ENCODE data around the gene SDHAF3. TPM values are rescaled to one million over a fixed set of nuclear protein-coding genes. Genes with fewer than 3 reads are reported as not detected.
A peak's percentile ranks its signal among the peaks of the same experiment; 100 is the strongest.
"Not testable (repeated sequence)": the region's sequence is repeated elsewhere in the genome, so short reads cannot be mapped to it uniquely, and the experiment has no call there.

Gene SDHAF3
- total RNA-seq, 1 donor from 2014 or later = 7.2 TPM

DNA sequence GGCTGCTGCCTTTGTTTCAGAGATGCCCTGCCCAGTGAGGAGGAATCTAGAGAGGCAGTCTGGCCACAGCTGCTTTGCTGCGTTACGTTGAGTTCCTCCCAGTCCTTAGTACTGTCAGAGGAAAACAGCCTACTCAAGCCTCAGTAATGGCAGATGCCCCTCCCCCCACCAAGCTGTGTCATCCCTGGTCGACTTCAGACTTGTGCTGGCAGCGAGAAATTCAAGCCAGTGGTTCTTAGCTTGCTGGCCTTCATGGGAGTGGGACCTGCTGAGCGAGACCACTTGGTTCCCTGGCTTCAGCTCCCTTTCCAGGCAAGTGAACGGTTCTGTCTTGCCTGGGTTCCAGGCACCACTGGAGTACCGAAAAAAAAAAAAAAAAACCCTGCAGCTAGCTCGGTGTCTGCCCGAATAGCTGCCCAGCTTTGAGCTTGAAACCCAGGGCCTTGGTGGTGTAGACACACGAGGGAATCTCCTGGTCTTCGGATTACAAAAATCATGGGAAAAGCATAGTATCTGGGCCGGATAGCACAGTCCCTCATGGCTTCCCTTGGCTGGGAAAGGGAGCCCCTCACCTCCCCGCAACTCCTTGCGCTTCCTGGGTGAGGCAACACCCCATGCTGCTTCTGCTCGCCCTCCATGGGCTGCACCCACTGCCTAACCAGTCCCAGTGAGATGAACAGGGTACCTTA lies 9.1 kb downstream of the SDHAF3 start:
- no peak for DNase-seq

DNA sequence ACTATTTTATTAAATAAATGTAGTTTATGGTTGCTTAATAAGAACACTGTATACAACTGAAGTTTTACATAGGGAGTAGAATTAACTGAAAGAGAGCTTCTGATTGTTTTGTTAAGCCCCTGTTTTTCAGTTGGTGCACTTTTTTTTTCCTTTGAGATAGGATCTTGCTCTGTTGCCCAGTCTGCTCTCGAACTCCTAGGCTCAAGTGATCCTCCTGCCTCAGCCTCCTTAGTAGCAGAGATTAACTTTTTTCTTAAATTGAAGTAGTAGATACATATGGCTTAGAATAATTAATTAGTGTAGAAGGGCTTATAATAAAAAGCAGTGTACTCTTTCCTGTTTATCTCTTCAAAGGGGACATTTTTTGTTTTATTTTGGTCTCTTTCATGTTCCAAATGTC lies 11.2 kb downstream of the SDHAF3 start:
- no peak for DNase-seq

DNA sequence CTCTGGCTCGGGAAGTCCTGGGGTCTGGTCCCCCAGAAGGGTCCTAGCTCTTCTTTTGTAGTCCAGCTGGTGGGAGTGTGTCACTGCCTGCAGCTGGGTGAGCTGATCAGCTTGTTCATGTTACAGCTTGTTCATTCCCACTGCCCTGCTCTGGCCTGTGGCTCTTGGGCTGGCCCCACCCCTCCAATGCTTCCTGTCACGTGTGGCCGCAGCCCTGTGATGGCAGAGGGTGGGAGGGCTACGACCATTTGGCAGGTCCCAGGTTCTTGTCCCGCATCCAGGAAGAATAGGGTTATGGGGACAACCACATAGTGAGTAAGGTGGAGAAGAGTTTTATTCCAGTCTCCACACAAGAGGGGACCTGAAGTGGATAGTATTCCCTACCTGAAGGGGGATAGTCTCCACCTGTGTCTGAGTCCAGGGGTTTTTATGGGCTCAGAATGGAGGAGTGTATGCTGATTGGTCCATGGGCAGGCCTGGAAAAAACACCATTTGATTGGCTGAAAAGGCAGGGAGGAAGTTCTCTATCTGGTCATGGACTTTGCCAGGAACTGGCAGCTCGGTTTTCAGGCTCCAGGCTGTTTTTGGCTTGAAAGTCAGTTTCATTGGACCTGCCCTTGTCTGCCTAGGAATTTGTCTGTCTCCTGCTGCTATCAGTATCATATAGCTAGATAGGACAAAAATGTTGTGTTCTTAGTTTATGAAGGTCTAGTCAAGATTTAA lies 13.1 kb downstream of the SDHAF3 start:
- no peak for DNase-seq

DNA sequence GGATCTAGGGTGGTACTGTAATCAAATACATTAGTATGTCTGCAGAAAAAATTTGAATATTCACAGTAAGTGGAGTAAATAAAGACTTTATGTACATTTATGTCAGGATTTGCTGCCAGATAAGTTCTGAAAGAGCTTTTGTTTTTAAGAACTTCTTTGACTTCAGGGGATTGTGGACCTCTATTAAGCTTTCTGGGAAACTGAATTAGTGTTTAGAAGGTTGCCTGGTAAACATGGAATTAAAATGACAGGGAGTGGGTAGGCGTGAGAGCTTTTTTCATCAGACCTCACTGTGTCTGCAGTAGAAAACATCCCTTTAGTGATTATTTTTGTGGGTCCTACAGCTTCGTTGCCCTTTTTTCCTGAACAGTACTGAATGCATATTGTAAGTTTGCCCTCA lies 15.7 kb downstream of the SDHAF3 start:
- no peak for DNase-seq

DNA sequence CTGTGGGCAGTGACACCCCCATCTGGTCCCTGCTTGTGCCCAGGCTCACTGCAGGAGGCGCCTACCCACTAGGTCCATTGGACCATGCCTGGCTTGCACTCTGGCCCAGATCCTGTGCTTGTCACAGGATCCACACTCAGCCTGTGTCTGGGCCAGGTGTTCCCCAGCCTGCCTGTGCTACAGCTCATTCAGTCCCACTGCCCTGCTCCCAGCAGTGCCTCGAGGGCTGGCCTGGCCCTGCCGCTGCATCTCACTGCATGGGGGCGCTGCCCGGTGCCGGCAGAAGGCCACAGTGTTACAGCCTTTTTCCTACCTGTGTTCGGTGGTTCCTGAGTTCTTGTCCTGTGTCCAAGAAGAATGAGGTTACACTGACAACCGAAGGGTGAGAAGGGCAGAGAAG lies 21.3 kb downstream of the SDHAF3 start:
- no peak for DNase-seq

DNA sequence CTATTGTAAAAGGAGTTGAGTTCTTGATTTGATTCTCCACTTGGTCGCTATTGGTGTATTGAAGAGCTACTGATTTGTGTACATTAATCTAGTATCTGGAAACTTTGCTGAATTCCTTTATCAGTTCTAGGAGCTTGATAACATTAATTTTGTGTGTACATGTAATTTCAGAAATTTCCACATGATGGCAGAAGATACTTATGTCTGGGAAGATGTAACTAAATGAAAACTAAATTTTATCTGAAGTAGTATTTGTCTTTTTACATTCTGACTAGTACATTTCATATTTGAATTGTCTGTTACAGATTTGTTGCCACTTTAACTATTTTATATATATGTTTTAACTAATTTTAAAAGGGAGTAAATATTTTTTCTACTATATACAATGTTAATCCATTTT lies 27.6 kb downstream of the SDHAF3 start:
- peak; percentile 56 for DNase-seq

DNA sequence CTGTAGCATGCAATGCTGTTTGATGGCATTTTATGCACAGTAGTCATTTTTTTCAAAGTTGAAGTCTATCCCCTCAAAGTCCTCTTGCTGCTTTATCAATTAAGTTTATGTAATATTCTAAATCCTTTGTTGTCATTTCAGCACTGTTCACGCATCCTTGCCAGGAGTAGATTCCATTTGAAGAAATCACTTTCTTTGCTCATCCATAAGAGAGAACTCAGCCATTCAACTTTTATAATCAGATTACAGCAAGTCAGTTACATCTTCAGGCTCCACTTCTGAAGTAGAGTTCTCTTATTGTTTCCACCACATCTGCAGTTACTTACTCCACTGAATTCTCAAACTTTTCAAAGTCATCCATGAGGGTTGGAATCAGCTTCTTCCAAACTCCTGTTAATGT lies 32.3 kb downstream of the SDHAF3 start:
- DNase-seq = peak; percentile 2

DNA sequence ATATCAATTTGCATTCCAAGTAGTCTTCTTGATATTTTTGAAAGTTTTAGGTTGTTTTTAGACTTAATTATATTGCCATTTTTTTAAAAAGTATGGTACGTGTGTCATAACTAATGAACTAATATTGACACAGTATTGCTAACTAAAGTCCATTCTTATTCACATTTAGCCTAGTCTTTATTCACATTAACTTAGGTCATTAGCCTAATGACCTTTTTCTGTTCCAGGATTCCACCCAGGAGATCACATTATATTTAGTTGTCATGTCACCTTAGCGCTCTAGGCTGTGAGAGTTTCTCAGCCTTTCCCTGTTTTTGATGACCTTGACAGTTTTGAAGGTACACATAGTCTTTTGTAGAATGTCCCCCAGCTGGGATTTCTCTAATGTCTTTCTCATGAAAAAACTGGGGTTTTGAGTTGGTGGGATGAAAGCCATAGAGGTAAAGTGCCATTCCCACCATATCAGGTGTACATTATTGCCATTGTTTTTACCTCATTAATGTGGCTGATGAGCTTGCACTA lies 38.5 kb downstream of the SDHAF3 start:
- no peak for DNase-seq

DNA sequence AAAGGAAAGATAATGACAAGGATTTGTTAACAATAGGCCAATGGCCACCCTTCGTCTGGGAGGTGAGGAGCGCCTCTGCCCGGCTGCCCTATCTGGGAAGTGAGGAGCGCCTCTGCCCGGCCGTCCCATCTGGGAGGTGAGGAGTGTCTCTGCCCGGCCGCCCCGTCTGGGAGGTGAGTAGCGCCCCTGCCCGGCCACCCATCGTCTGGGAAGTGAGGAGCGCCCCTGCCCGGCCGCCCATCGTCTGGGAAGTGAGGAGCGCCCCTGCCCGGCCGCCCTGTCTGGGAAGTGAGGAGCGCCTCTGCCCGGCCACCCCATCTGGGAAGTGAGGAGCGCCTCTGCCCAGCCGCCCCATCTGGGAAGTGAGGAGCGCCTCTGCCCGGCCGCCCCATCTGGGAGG lies 42.5 kb downstream of the SDHAF3 start:
- DNase-seq = not testable (repeated sequence)

DNA sequence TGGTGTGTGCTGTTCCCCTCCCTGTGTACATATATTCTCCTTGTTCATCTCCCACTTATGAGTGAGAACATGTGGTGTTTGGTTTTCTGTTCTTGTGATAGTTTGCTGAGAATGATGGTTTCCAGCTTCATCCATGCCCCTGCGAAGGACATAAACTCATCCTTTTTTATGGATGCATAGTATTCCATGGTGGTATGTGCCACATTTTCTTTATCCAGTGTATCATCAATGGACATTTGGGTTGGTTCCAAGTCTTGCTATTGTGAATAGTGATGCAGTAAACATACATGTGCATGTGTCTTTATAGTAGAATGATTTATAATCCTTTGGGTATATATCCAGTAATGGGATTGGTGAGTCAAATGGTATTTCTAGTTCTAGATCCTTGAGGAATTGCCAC lies 44.1 kb downstream of the SDHAF3 start:
- not testable (repeated sequence) for DNase-seq

DNA sequence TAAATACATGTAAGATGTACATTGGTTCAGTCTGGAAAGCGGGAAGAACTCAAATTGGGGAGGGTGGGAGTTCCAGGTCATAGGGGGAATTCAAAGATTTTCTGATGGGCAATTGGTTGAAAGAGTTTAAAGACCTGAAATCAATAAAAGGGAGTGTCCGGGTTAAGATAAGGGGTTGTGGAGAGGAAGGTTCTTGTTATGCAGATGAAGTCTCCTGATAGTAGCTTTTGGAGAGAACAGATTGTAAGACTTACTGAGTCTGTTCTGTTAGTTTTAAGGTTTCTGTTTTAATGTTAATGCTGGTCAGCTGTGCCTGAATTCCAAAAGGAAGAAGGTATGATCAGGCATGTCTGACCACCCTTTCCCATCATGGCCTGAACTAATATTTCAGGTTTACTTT lies 48.8 kb downstream of the SDHAF3 start:
- DNase-seq = no peak

DNA sequence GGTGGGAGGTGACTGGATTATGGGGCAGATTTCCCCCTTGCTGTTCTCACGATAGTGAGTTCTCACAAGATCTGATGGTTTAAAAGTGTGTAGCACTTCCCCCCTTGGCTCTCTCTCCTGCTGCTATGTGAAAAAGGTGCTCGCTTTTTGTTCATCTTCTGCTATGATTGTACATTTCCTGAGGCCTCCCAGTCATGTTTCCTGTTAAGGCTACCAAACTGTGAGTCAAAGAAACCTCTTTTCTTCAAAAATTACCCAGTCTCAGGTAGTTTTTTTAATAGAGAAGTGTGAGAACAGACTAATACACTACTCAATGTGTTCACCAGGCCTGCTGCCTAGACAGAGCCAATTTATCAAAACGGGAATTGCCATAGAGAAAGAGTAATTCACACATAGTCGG lies 49.7 kb downstream of the SDHAF3 start:
- no peak for DNase-seq

DNA sequence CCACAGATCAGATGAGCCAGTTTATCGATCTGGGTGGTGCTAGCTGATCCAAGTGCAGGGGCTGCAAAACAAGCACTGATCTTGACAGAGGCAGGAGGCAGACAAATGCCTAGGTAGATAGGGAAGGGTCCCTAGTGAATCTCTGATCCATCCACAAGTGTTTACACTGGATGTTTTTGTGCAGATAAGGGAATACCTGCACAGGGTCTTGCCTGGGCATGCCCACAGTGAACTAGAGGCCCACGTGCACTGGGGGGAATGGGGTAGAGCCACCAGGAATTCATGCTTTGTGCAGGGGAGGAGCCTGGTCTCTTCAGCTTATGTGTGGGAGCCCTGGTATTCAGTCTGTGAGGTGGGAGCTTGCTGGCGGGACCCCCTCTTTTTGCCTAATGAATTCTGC lies 50.3 kb downstream of the SDHAF3 start:
- no peak for DNase-seq

DNA sequence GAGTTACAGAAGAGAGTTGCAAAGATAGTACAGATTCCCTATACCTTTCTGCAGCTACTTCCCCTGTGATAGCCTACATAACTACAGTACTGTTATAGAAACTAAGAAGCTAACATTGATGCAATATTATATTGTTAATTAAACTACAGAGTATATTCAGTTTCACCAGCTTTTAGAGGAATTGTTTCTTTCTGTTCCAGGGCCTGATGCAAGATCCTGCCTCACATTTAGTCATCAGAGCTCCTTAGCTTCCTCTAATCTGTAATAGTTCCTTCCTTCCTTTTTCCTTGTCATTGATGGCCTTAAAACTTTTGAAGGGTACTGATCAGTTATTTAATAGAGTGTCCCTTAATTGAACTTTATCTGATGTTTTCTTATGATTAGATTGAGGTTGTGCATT lies 56.8 kb downstream of the SDHAF3 start:
- no peak for DNase-seq

DNA sequence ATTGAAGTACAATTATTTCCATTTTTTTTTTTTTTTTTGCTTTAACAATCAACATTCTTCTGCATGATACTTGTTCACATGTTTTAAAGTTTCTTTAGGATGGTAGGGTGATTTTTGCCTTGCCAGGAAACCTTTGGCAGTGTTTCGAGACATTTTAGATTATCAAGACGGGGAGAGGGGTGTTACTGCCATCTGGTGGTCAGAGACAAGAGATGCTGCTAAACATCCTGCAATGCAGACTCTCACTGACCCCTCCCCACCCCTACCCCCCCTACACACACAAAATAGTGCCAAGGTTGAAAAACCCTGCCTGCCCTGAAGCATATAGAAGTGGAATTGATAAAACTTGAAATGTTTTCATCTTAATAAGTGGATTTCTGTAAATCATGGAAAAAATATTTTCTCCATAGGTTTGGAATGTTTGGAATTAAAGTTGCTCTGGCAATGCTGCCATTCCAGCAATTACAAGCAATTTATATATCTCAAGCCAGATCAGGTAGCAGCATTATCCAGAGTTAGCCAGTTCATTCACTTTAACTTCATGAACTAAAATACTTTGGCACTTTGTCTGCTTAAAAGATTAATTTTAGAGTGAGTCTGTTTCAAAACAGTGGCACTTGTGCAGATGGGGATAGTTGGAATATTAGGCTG lies 62.1 kb downstream of the SDHAF3 start:
- peak; percentile 82 for DNase-seq

DNA sequence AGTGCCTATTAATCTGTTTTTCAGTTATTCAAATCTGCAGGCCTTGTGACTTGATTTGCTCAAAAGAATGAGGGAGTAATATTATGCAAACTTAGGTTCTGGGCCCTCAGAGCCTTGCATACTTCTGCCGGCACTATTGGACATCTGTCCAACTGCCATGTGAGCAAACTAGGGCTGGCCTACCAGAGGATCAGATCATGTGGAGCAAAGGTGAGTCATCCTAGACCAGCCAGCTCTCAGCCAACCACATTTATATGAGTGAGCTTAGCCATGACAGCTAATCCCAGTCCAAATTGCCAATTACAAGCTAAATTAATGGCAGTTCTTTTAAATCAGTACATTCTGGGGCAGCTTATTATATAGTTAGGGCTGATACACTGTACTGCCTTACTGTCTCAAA lies 69.6 kb downstream of the SDHAF3 start:
- DNase-seq = no peak

DNA sequence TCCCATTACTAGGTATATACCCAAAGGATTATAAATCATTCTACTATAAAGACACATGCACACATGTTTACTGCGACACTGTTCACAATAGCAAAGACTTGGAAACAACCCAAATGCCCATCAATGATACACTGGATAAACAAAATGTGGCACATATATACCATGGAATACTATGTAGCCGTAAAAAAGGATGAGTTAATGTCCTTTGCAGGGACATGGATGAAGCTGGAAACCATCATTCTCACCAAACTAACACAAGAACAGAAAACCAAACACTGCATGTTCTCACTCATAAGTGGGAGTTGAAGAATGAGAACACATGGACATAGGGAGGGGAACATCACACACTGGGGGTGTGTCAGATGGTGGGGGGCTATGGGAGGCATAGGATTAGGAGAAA lies 78.7 kb downstream of the SDHAF3 start:
- DNase-seq = not testable (repeated sequence)

DNA sequence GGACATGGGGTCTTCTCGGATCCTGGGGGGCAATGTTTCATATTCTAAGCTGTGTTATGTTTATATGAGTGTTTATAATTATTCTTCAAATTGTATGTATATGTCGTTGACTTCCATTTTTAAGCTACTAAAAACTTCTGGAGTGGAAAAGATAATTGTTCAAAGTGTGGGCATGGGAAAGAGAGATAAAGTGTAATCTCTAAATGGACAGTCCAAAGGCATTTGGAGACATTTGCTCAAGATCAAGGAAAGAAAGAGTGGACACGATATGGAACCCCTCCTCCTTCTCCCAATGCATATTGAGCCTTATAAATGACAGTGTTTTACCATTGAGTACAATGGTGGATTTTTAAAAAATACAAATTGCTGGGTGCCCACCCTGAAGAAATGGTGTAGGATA lies 81.1 kb downstream of the SDHAF3 start:
- DNase-seq = no peak

DNA sequence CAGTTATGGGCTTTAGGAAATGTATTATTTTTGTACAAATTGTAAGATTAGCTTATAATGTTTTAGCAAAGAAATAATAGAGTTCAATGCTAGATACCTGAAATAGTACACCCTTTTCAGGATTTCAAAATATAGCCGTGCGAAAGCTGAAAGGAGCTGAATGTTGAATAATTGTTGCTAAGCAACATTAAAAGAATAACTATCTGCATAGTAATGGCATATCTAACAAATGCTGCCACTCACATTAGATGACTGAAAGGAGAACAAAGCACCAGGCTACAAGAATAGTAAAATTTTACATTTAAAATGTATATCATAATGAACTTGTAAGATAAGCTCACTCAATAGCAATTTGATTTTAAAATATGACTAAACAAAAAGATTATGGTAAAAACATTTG lies 82.5 kb downstream of the SDHAF3 start:
- no peak for DNase-seq

DNA sequence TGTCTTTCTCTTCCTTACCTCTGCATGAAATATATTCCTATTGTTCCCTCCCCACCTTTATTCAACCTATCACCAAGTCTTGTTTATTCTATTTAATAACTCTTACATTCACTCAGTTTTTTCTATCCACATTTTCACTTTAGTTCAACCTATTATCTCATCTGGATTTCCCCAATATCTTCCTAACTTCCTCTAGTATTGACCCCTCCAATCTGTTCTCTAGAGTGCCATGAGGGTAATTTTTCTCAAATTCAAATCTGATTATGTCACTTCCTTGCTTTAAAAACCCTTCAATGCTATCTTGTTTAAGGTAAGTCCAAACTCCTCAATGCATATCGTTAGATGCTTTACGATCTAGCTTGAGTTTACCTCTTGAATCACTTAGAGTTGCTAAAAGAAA lies 86.5 kb downstream of the SDHAF3 start:
- no peak for DNase-seq

DNA sequence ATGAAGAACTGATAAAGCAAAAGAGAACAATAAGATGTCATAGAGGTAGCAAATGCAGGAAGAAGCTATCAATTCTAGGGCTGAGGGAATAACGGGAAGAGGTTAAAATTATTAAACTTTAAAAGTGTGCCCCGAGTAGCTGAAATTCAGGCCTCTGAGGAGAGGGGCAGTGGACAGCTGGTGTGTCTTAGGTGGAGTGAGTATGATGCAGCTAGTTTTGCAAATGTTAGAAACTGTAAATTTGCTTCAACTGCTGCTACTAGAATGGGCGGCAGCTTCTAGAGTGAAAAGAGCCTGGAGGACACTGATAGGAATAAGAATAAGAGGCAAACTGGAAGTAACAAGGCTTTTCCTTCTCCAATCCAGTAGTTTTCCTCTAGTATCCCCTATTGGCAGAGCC lies 87.3 kb downstream of the SDHAF3 start:
- no peak for DNase-seq

DNA sequence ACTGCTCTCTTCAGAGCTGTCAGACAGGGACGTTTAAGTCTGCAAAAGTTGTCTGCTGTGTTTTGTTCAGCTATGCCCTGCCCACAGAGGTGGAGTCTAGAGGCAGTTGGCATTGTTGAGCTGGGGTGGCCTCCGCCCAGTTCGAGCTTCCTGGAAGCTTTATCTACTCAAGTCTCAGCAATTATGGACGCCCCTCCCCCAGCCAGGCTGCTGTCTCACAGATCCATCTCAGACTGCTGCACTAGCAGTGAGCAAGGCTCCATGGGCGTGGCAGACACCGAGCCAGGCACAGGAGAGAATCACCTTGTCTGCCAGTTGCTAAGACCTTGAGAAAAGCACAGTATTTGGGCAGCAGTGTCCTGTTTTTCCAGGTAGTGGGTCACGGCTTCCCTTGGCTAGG lies 98.1 kb downstream of the SDHAF3 start:
- no peak for DNase-seq

DNA sequence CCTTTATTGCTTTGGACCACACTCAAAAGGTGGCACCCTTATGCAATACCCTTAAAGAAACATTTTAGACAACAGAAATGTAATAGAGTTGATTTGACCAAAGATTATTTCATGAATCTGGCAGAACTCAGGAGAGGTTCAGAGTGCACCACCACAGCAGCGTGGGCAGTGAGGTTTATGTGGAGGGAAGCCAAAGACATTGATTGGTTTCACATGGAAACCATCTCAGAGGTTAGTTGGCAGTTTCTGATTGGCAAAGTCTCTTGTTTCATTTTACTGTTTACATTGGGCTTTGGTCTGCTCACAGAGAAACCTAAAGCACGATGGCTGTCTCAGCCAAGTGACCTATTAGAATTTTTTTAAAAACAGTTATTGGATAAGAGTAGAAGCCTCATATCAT lies 101.3 kb downstream of the SDHAF3 start:
- no peak for DNase-seq

DNA sequence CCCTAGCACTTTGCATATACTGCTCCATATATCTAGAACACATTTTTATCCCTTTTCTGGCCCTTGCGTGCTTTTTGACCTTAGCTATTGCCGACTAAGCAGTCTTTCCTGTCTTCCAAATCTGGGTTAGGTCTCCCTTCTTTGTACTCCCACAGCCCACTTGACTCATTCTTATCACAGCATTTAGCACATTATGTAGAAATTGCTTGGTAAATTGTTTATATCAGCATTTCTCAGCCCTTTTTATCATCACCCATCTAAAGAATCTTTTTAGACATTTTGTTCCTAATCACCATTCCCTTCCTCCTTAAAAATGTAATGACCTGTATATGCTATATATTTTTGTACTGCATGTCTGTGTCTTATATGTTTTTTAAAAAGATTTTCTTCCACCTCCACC lies 101.7 kb downstream of the SDHAF3 start:
- DNase-seq = no peak
